Trophoblast cell (in vitro differentiated cells and primary cell): Measurements from ENCODE around the gene GRK4.
"Not testable (repeated sequence)": the region's sequence is repeated elsewhere in the genome, so short reads cannot be mapped to it uniquely, and the experiment has no call there.

Experiments
- DNase-seq, 2 donors: peaks; one replicate each; pipeline ENCODE4 v3.0.0-alpha.2; 2016
- H2AFZ ChIP-seq: 2 replicates; pipeline ENCODE4 v1.6.1; 2013; ENCODE audit warnings: low read length, moderate library complexity, mild to moderate bottlenecking; ENCODE audit not compliant: insufficient read depth, poor library complexity
- H2AK5ac ChIP-seq: 2 replicates; pipeline ENCODE4 v1.6.1; 2013; ENCODE audit warnings: mild to moderate bottlenecking, low read length
- H2BK120ac ChIP-seq: 2 replicates; pipeline ENCODE4 v1.6.1; 2013; ENCODE audit warnings: low read length, mild to moderate bottlenecking, moderate library complexity; ENCODE audit not compliant: insufficient read depth, poor library complexity
- H2BK12ac ChIP-seq: 2 replicates; pipeline ENCODE4 v1.6.1; 2013; ENCODE audit warnings: mild to moderate bottlenecking, low read length, moderate library complexity
- H2BK5ac ChIP-seq: 2 replicates; pipeline ENCODE4 v1.6.1; 2013; ENCODE audit warnings: low read length, low read depth, moderate library complexity, mild to moderate bottlenecking; ENCODE audit not compliant: poor library complexity
- H3K14ac ChIP-seq: 2 replicates; pipeline ENCODE4 v1.6.1; 2013; ENCODE audit warnings: mild to moderate bottlenecking, low read length
- H3K18ac ChIP-seq: 2 replicates; pipeline ENCODE4 v1.6.1; 2013; ENCODE audit warnings: mild to moderate bottlenecking, low read length
- H3K23ac ChIP-seq: 2 replicates; pipeline ENCODE4 v1.6.1; 2013; ENCODE audit warnings: low read length
- H3K27ac ChIP-seq: 2 replicates; pipeline ENCODE4 v1.5.1; 2013; ENCODE audit warnings: low read depth, mild to moderate bottlenecking, inconsistent platforms, low read length, moderate library complexity
- H3K27me3 ChIP-seq: 2 replicates; pipeline ENCODE4 v1.6.1; 2013; ENCODE audit warnings: inconsistent platforms, mild to moderate bottlenecking, low read length, moderate library complexity; ENCODE audit not compliant: insufficient read depth
- H3K36me3 ChIP-seq, 2 experiments: 1 replicate in 1 of 2; 2 replicates in 1 of 2; pipeline ENCODE4 v1.6.1; 2013; ENCODE audit warnings: low read length in 2 of 2, mild to moderate bottlenecking in 2 of 2, moderate library complexity in 1 of 2; ENCODE audit not compliant: insufficient read depth in 2 of 2, control insufficient read depth in 1 of 2
- H3K4ac ChIP-seq: 2 replicates; pipeline ENCODE4 v1.6.1; 2013; ENCODE audit warnings: low read depth, mild to moderate bottlenecking, low read length, moderate library complexity
- H3K4me1 ChIP-seq, 2 experiments: 1 replicate in 1 of 2; 2 replicates in 1 of 2; pipeline ENCODE4 v1.6.1; 2013; ENCODE audit warnings: low read length in 2 of 2, mild to moderate bottlenecking in 2 of 2, moderate library complexity in 1 of 2; ENCODE audit not compliant: insufficient read depth in 2 of 2, control insufficient read depth in 1 of 2
- H3K4me2 ChIP-seq: 2 replicates; pipeline ENCODE4 v1.6.1; 2013; ENCODE audit warnings: inconsistent platforms, mild to moderate bottlenecking, low read length, moderate library complexity
- H3K4me3 ChIP-seq: 2 replicates; pipeline ENCODE4 v1.5.1; 2013; ENCODE audit warnings: mild to moderate bottlenecking, low read depth, low read length, inconsistent platforms
- H3K79me1 ChIP-seq: one replicate; pipeline ENCODE4 v1.6.1; 2013; ENCODE audit warnings: low read length
- H3K79me2 ChIP-seq: 2 replicates; pipeline ENCODE4 v1.6.1; 2013; ENCODE audit warnings: low read length, mild to moderate bottlenecking; ENCODE audit not compliant: control insufficient read depth, insufficient read depth, poor library complexity
- H3K9ac ChIP-seq: 2 replicates; pipeline ENCODE4 v1.6.1; 2013; ENCODE audit warnings: mild to moderate bottlenecking, low read length
- H3K9me3 ChIP-seq: 2 replicates; pipeline ENCODE4 v1.6.1; 2013; ENCODE audit warnings: low read depth, mild to moderate bottlenecking, control low read depth, inconsistent platforms, low read length; ENCODE audit not compliant: insufficient read depth
- H4K12ac ChIP-seq: 2 replicates; pipeline ENCODE4 v1.6.1; 2013; ENCODE audit warnings: low read depth, mild to moderate bottlenecking, low read length, moderate library complexity
- H4K8ac ChIP-seq: 2 replicates; pipeline ENCODE4 v1.6.1; 2013; ENCODE audit warnings: low read depth, mild to moderate bottlenecking, low read length, moderate library complexity
- H4K91ac ChIP-seq: one replicate; pipeline ENCODE4 v1.6.1; 2013; ENCODE audit warnings: low read depth, mild to moderate bottlenecking, low read length, moderate library complexity
- WGBS: extraction: QIAGEN DNeasy Blood & Tissue Kit; methylation state at CpG from one replicate; pipeline ENCODE4 v1.1.7; 2013; ENCODE audit warnings: missing lambda C conversion rate; ENCODE audit not compliant: insufficient read length, insufficient coverage; ENCODE audit errors: extremely low coverage; 5-methylcytosine and 5-hydroxymethylcytosine counted together

The GRK4 gene

GRCh38 chr4:2958446-2958845, 4.9 kb upstream of the GRK4 start:
- WGBS, result no CpG with 5 or more reads among the region's 9 CpGs
- Histone ChIP-seq H2BK5ac (no peak overlapping the region), H4K8ac (no peak overlapping the region), H3K4me2 (peak overlapping the region; percentile 3), H3K36me3 (peaks cover 22 to 26% of the 10 kb centered on the region in 2 experiments), H2AK5ac (no peak overlapping the region), H2BK120ac (no peak overlapping the region), H3K27ac (no peak overlapping the region), H3K4ac (no peak overlapping the region), H3K14ac (no peak overlapping the region), H2AFZ (no peak overlapping the region), H3K9ac (no peak overlapping the region), H3K79me1 (peaks cover 4% of the 10 kb centered on the region), H3K27me3 (no peaks in the 10 kb centered on the region), H4K91ac (no peak overlapping the region), H3K23ac (no peak overlapping the region), H3K18ac (no peak overlapping the region), H3K79me2 (peaks cover 5% of the 10 kb centered on the region), H3K4me1 (peaks cover 0 to 7% of the 10 kb centered on the region in 2 experiments), H2BK12ac (no peak overlapping the region), H3K9me3 (peaks cover 5% of the 10 kb centered on the region), H4K12ac (no peak overlapping the region), H3K4me3 (no peak overlapping the region)
- DNase-seq, result peak in 1 of 2 donors; percentile 54

- not testable (repeated sequence) for H3K27ac ChIP-seq, H3K9me3 ChIP-seq, H3K14ac ChIP-seq, H4K91ac ChIP-seq, H3K4ac ChIP-seq, H3K79me1 ChIP-seq, H2AFZ ChIP-seq, H3K18ac ChIP-seq, H2BK5ac ChIP-seq, H3K27me3 ChIP-seq, H2AK5ac ChIP-seq, H4K12ac ChIP-seq, H3K4me2 ChIP-seq, DNase-seq, H2BK120ac ChIP-seq, H3K4me3 ChIP-seq, H4K8ac ChIP-seq, H3K79me2 ChIP-seq, H3K9ac ChIP-seq, H2BK12ac ChIP-seq, H3K23ac ChIP-seq
- peaks cover 0 to 11% of the 10 kb centered on the region in 2 experiments for H3K4me1 ChIP-seq
- WGBS, result no CpG with 5 or more reads among the region's 4 CpGs
- H3K36me3 ChIP-seq, result peaks cover 9 to 12% of the 10 kb centered on the region in 2 experiments
Measured at GRCh38 chr4:2960450-2960849, 2.9 kb upstream of the GRK4 start.

GRCh38 chr4:2961421-2961810, 2.0 kb upstream of the GRK4 start:
- Histone ChIP-seq H3K36me3 (peaks cover 5 to 6% of the 10 kb centered on the region in 2 experiments), H3K9me3 (no peaks in the 10 kb centered on the region), H2AK5ac (no peak overlapping the region), H3K4me1 (peaks cover 0 to 11% of the 10 kb centered on the region in 2 experiments), H3K27ac (no peak overlapping the region), H3K79me2 (peaks cover 5% of the 10 kb centered on the region), H2BK5ac (no peak overlapping the region), H3K14ac (no peak overlapping the region), H4K12ac (no peak overlapping the region), H3K27me3 (no peaks in the 10 kb centered on the region), H3K4me2 (peak overlapping the region; percentile 85), H4K8ac (no peak overlapping the region), H3K79me1 (peaks cover 7% of the 10 kb centered on the region), H3K18ac (no peak overlapping the region), H3K4ac (no peak overlapping the region), H2BK12ac (no peak overlapping the region), H3K23ac (no peak overlapping the region), H3K4me3 (no peak overlapping the region), H2BK120ac (no peak overlapping the region), H3K9ac (no peak overlapping the region), H4K91ac (no peak overlapping the region), H2AFZ (no peak overlapping the region)
- DNase-seq, result peak in 1 of 2 donors; percentile 6
- WGBS, result no CpG with 5 or more reads among the region's 8 CpGs

- DNase-seq, result no peak
- Histone ChIP-seq H3K27me3 (no peaks in the 10 kb centered on the region), H3K9me3 (no peaks in the 10 kb centered on the region), H3K14ac (no peak overlapping the region), H3K4me2 (peak overlapping the region; percentile 85), H3K79me2 (peaks cover 5% of the 10 kb centered on the region), H2AK5ac (no peak overlapping the region), H3K4me3 (no peak overlapping the region), H3K4ac (no peak overlapping the region), H3K4me1 (peaks cover 0 to 11% of the 10 kb centered on the region in 2 experiments), H3K36me3 (peaks cover 4% of the 10 kb centered on the region in 2 experiments), H2AFZ (no peak overlapping the region), H3K18ac (no peak overlapping the region), H3K23ac (no peak overlapping the region), H4K12ac (no peak overlapping the region), H3K27ac (no peak overlapping the region), H2BK120ac (no peak overlapping the region), H4K91ac (no peak overlapping the region), H3K9ac (no peak overlapping the region), H3K79me1 (peaks cover 7% of the 10 kb centered on the region), H2BK5ac (no peak overlapping the region), H2BK12ac (no peak overlapping the region), H4K8ac (no peak overlapping the region)
- WGBS, result no CpG with 5 or more reads among the region's 14 CpGs
Measured at GRCh38 chr4:2961811-2962441, 1.4 kb upstream of the GRK4 start.
